Mucosa of gallbladder (tissue), 1 donor: ENCODE results near the gene NLRP12. TPM values are rescaled to one million over a fixed set of nuclear protein-coding genes. Genes with fewer than 3 reads are reported as not detected.
"Not testable (repeated sequence)": the region's sequence is repeated elsewhere in the genome, so short reads cannot be mapped to it uniquely, and the experiment has no call there.

Experiments used
- DNase-seq: peaks from one replicate; pipeline ENCODE4 v3.0.0-alpha.2; 2020; ENCODE audit warnings: low spot score
- total RNA-seq: library from RNA; stranded (reverse); gene quantifications from one replicate; pipeline ENCODE4 v1.2.1, GENCODE V29; 2021
- donor health status: DM: no; HTN: no; CAD: no.

Gene NLRP12
- total RNA-seq, 1 donor from 2014 or later, result 0.20 TPM

- DNase-seq, result no peak
Observed at GRCh38 chr19:53780506-53780905, 43.6 kb downstream of the NLRP12 start.

DNA sequence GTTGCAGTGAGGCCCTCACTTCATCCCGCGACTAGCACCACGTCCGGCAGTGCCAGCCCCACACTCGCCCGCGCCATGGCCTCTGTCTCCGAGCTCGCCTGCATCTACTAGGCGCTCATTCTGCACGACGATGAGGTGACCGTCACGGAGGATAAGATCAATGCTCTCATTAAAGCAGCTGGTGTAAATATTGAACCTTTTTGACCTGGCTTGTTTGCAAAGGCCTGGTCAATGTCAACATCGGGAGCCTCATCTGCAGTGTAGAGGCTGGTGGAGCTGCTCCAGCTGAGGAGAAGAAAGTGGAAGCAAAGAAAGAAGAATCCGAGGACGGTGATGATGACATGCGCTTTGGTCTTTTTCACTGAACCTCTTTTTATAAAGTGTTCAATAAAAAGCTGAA, 48.6 kb downstream of the NLRP12 start:
- DNase-seq, result no peak

GRCh38 chr19:53774491-53774890, 49.6 kb downstream of the NLRP12 start:
- DNase-seq, result not testable (repeated sequence)

GRCh38 chr19:53773999-53774398, 50.1 kb downstream of the NLRP12 start:
- DNase-seq, result no peak

DNA sequence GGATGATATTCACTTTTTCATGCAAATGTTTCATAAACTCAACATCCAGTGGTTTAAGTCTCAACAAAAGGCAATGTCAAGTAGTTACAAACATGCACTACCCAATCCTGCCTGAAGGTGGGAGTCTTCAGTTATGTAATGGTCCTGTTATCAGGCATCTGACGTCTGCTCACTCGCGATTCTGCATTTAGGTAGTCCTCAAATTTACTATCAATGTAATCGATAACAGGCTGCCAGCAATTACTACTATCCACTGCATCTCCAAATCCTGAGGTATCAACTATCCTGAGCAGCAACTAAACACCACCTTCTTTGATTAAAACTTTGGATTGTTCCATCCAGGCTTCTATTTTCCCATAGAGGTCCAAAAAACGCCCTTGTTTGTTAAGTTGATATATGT, 51.2 kb downstream of the NLRP12 start:
- DNase-seq, result peak; percentile 66

DNA sequence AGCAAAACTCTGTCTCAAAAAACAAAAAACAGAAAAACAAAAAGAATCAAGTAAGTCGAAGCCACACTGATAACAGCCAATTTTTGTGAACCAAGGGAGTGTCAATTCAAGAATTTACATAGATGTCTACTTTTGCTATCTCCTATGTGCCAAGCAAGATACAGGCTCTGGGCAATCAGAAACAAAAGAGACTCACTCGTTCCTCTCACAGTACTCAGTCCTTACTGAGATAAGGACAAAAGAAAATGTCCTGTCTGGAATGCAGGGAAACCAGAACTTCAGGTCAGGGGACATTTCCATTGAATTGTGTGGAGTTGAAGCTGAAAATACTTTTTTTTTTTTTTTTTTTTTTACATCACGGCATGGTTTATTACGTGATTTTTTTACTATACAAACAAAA, 53.0 kb downstream of the NLRP12 start:
- peak; percentile 17 for DNase-seq

- not testable (repeated sequence) for DNase-seq
Observed at GRCh38 chr19:53769696-53770309, 54.3 kb downstream of the NLRP12 start.

DNA sequence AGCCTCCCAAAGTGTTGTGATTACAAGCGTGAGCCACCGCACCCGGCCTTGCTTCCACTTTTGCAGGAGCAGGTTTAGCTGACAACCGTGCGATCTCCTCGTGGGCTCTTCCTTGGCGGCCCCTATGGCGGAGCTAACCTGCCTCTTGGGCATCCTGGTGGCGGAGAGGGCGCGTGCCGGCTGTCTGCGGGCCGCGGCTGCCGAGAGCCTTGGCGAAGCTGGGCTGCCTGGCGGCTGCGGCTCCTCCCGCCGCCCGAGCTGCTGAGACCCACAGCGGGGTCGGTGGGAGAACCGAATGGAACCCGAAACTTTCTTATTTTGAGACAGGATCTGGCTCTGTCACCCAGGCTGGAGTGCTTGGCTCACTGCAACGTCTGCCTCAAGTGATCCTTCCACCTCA, 55.7 kb downstream of the NLRP12 start:
- no peak for DNase-seq

DNA sequence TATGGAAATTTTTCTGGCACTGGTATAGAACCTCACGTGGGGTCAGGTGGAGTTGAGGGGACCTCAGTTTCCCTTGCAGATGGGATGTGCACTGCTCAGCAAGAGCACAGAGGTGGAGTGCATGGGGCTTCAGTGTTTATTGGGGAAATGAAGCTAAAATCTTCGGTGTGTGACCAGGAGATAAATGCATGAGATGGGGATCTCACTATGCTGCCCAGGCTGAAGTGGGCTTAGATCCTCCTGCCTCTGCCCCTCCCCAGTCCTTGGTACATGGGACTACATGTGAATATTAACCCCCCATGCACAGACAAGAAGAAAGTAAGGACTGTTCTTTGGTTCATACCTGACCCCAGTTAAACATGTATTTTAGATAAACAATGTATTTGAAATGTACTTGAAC, 65.1 kb downstream of the NLRP12 start:
- DNase-seq, result not testable (repeated sequence)

Other genes with a start within 250 kb of the NLRP12 start
- gene DPRX, start 192.3 kb downstream of the NLRP12 start, total RNA-seq, result not detected
- 125 TPM for gene MYADM, start 43.6 kb upstream of the NLRP12 start, total RNA-seq
- gene PRKCG, start 57.9 kb upstream of the NLRP12 start, total RNA-seq, result 0.09 TPM
- not detected for gene CACNG7, start 85.0 kb upstream of the NLRP12 start, total RNA-seq
- 0.12 TPM for gene CACNG8, start 138.6 kb upstream of the NLRP12 start, total RNA-seq
- not detected for gene CACNG6, start 167.3 kb upstream of the NLRP12 start, total RNA-seq
- not detected for gene VSTM1, start 239.6 kb upstream of the NLRP12 start, total RNA-seq